VCaP (cell line): ENCODE measurements around the gene DDX10.

Experiments
- H3K27ac ChIP-seq: fragments of 450-650 bp; 2 replicates; pipeline ENCODE4 v1.5.1; 2017
- TF ChIP-seq, protein P1 (sequence below): fragments of 450-650 bp; conservative IDR thresholded peaks from 2 replicates; pipeline ENCODE4 v1.5.1; 2017; ENCODE audit warnings: mild to moderate bottlenecking, moderate library complexity

The DDX10 gene

GRCh38 chr11:108912581-108912980 is 247.7 kb downstream of the DDX10 start:
- H3K27ac ChIP-seq, result no peak overlapping the region
- TF ChIP-seq, protein P1, sequence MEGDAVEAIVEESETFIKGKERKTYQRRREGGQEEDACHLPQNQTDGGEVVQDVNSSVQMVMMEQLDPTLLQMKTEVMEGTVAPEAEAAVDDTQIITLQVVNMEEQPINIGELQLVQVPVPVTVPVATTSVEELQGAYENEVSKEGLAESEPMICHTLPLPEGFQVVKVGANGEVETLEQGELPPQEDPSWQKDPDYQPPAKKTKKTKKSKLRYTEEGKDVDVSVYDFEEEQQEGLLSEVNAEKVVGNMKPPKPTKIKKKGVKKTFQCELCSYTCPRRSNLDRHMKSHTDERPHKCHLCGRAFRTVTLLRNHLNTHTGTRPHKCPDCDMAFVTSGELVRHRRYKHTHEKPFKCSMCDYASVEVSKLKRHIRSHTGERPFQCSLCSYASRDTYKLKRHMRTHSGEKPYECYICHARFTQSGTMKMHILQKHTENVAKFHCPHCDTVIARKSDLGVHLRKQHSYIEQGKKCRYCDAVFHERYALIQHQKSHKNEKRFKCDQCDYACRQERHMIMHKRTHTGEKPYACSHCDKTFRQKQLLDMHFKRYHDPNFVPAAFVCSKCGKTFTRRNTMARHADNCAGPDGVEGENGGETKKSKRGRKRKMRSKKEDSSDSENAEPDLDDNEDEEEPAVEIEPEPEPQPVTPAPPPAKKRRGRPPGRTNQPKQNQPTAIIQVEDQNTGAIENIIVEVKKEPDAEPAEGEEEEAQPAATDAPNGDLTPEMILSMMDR, result no peak

DNA sequence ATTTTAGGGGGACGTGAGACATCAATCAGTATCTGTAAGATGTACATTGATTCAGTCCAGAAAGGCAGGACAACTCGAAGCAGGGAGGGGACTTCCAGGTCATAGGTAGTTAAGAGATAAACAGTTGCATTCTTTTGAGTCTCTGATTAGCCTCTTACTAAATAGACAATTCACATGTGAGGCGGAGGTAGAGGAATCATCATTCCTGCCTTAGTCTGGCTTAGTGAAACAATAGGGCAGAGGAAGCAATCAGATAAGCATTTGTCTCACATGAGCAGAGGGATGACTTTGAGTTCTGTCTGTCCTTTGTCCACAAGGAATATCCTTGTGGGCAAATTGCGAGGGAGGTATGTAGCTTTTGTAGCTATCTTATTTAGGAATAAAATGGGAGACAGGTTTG is 248.3 kb downstream of the DDX10 start:
- TF ChIP-seq, protein P1, result no peak
- no peak overlapping the region for H3K27ac ChIP-seq

- TF ChIP-seq, protein P1, result no peak
- no peak overlapping the region for H3K27ac ChIP-seq
Measured at GRCh38 chr11:108914211-108914610, 249.3 kb downstream of the DDX10 start.

- TF ChIP-seq, protein P1, result no peak
- H3K27ac ChIP-seq, result no peak overlapping the region
Measured at GRCh38 chr11:108914981-108915380, 250.1 kb downstream of the DDX10 start.

DNA sequence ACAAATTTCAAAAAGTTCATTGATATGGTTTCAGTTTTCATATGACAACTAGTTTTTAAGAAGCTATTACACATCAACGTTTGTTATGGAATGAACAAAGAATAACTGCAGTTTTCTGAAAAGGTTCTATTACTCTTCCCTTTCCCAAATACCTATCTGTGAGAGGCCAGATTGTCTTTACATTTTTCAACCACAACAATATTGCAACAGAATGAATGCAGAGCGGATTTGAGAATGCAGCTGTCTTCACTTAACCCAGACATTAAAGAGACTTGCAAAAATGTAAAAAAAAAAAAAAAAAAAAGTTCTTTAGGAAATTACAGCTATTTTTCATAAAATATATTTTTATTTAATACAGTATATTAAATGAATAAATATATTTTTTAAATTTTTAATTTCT is 250.8 kb downstream of the DDX10 start:
- TF ChIP-seq, protein P1, result no peak
- no peak overlapping the region for H3K27ac ChIP-seq

DNA sequence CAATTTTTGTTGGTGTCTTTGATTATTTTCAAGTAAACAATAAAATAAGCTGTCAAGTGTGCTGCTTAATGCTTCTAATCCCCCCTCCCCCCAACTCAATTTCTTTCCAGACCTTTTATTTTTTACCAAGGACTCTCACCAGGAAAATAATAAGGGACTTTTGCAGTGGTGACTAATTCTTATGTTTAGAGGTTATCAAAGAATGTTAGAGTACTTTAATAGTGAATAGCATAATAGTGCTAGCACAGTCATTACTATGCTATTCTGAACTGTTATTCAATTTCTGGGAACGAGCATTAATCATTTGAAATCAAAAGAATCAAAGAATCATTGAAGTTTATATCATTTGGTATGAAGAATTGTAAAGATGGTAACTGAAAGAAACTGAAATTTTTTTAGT is 251.4 kb downstream of the DDX10 start:
- H3K27ac ChIP-seq, result no peak overlapping the region
- TF ChIP-seq, protein P1, result no peak

- no peak overlapping the region for H3K27ac ChIP-seq
- TF ChIP-seq, protein P1, result no peak
Measured at GRCh38 chr11:108916935-108917334, 252.1 kb downstream of the DDX10 start.

DNA sequence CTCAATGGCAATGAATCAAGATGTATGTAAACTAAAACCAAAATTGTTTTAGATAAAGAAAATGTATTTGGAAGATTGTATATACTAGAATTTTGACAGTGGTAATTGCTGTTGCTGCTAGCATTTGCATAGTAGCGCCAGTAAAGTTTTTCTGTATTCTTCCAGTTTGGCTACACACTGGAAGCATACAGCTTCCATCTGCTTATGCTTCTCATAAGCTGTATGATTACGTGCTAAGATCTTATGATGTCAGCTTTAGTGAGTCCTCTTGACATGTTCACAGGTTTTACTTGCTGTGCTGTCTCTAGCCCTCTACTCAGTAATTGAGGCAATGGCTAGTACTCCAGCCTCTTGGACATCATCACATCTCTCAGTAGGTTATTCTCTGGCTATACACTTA is 256.3 kb downstream of the DDX10 start:
- TF ChIP-seq, protein P1, result no peak
- H3K27ac ChIP-seq, result no peak overlapping the region
